Ovary (tissue), 3 donors: ENCODE data around the gene FANCG.

Source experiments
- EP300 ChIP-seq: sonication (generic); formaldehyde crosslinking; IDR thresholded peaks from one replicate; pipeline ENCODE4 v1.6.1; 2017; ENCODE audit warnings: antibody characterized with exemption
- POLR2A ChIP-seq: fragments of 450-650 bp; IDR thresholded peaks from one replicate; pipeline ENCODE4 v1.6.1; 2017; ENCODE audit warnings: antibody characterized with exemption, mild to moderate bottlenecking, moderate library complexity
- TF ChIP-seq, protein P1 (sequence below), 3 donors: fragments of 450-650 bp in 2 of 3; fragments of 200-600 bp in 1 of 3; IDR thresholded peaks; one replicate each; pipeline versions ENCODE4 v1.5.1 to v1.8.0; 2016 to 2022; ENCODE audit warnings: antibody characterized with exemption in 3 of 3, mild to moderate bottlenecking in 1 of 3
- donor health status: DM: no; HTN: no; CAD: no.

DNA sequence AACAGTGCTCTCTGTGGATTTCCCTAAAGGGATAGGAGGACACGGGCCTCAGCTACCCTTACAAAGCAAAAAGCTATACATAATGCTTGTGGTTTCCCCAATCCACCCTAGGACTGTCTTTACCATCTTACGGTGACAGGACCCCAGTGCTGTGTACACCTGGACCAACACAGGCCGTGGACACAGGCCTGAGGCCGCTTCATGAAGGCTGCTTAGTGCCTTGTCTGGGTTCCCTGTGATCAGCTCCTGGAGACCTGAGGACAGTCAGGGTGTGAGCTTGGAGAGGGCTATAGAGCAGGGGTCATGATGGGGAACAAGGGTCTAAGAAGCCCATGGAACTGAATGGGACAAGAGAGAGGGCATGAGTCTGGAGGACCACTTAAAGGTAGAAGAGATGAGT is 2.9 kb downstream of the FANCG start:
- TF ChIP-seq, protein P1, sequence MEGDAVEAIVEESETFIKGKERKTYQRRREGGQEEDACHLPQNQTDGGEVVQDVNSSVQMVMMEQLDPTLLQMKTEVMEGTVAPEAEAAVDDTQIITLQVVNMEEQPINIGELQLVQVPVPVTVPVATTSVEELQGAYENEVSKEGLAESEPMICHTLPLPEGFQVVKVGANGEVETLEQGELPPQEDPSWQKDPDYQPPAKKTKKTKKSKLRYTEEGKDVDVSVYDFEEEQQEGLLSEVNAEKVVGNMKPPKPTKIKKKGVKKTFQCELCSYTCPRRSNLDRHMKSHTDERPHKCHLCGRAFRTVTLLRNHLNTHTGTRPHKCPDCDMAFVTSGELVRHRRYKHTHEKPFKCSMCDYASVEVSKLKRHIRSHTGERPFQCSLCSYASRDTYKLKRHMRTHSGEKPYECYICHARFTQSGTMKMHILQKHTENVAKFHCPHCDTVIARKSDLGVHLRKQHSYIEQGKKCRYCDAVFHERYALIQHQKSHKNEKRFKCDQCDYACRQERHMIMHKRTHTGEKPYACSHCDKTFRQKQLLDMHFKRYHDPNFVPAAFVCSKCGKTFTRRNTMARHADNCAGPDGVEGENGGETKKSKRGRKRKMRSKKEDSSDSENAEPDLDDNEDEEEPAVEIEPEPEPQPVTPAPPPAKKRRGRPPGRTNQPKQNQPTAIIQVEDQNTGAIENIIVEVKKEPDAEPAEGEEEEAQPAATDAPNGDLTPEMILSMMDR (IDR thresholded peaks at IDR 0.05): no peak
- TF ChIP-seq POLR2A (no peak), EP300 (no peak)
